IMR-90 (cell line): Measurements from ENCODE around the gene TIE1. TPM values are rescaled to one million over a fixed set of nuclear protein-coding genes. Genes with fewer than 3 reads are reported as not detected.
A peak's percentile ranks its signal among the peaks of the same experiment; 100 is the strongest.

ENCODE experiments used
- ATAC-seq: fragments of 200-7000 bp; cut with Tn5 transposase; 2 replicates; pipeline ENCODE4 v1.9.1; 2020; ENCODE audit warnings: low read depth, mild to moderate bottlenecking, moderate library complexity
- BruUV-seq: library from RNA; stranded (reverse); fragments of 400-500 nt; replicated peaks from 2 replicates; lab custom pipeline; 2021; lab: Mats Ljungman, UMichigan
- CTCF ChIA-PET: fragments of 300-600 bp; formaldehyde crosslinking; extraction: SDS; loops from one replicate; lab custom pipeline; 2021; ENCODE audit warnings: antibody characterized with exemption; lab: Yijun Ruan, JAX
- POLR2A ChIA-PET: fragments of 300-600 bp; sonication (Branson Sonifier 250); formaldehyde crosslinking; loops from one replicate; lab custom pipeline; 2022; ENCODE audit warnings: antibody characterized with exemption; ENCODE audit not compliant: unreplicated experiment; lab: Charles Lee
- DNase-seq: peaks from one replicate; pipeline ENCODE4 v3.0.0; 2013
- H2AFZ ChIP-seq: replicated peaks from 2 replicates; pipeline ENCODE3; 2013; ENCODE audit warnings: low read length, mild to moderate bottlenecking; ENCODE audit not compliant: poor library complexity
- H2AK5ac ChIP-seq: 2 replicates; pipeline ENCODE4 v1.6.1; 2013; ENCODE audit warnings: low read depth, low read length, inconsistent platforms
- H2AK9ac ChIP-seq: replicated peaks from 2 replicates; pipeline ENCODE3; 2013; ENCODE audit warnings: mild to moderate bottlenecking, low read depth, low read length, moderate library complexity; ENCODE audit not compliant: poor library complexity
- H2BK120ac ChIP-seq: 2 replicates; pipeline ENCODE4 v1.6.1; 2013; ENCODE audit warnings: low read depth, low read length, inconsistent platforms
- H2BK15ac ChIP-seq: 3 replicates; pipeline ENCODE4 v1.6.1; 2013; ENCODE audit warnings: low read depth, low read length, inconsistent platforms
- H2BK20ac ChIP-seq: 2 replicates; pipeline ENCODE4 v1.6.1; 2013; ENCODE audit warnings: low read depth, mild to moderate bottlenecking, inconsistent platforms, low read length, moderate library complexity
- H2BK5ac ChIP-seq: 2 replicates; pipeline ENCODE4 v1.6.1; 2013; ENCODE audit warnings: mild to moderate bottlenecking, low read depth, low read length, inconsistent platforms; ENCODE audit not compliant: poor library complexity, severe bottlenecking
- H3K14ac ChIP-seq: replicated peaks from 2 replicates; pipeline ENCODE4 v1.6.1; 2013; ENCODE audit warnings: low read depth, low read length, inconsistent platforms
- H3K18ac ChIP-seq: 2 replicates; pipeline ENCODE4 v1.6.1; 2013; ENCODE audit warnings: low read depth, low read length, control low read depth
- H3K23ac ChIP-seq: 2 replicates; pipeline ENCODE4 v1.6.1; 2013; ENCODE audit warnings: low read depth, low read length, inconsistent platforms
- H3K27ac ChIP-seq: 2 replicates; pipeline ENCODE4 v1.5.1; 2013; ENCODE audit warnings: mild to moderate bottlenecking, control low read depth, low read length; ENCODE audit not compliant: insufficient read depth
- H3K27me3 ChIP-seq: 2 replicates; pipeline ENCODE4 v1.6.1; 2013; ENCODE audit warnings: low read length; ENCODE audit not compliant: control insufficient read depth, insufficient read depth
- H3K36me3 ChIP-seq: 2 replicates; pipeline ENCODE4 v1.6.1; 2013; ENCODE audit warnings: low read length, mixed read lengths; ENCODE audit not compliant: control insufficient read depth, insufficient read depth
- H3K4ac ChIP-seq: 2 replicates; pipeline ENCODE4 v1.6.1; 2013; ENCODE audit warnings: low read depth, low read length, inconsistent platforms
- H3K4me1 ChIP-seq: 2 replicates; pipeline ENCODE4 v1.6.1; 2013; ENCODE audit warnings: low read length, mixed read lengths; ENCODE audit not compliant: control insufficient read depth, insufficient read depth
- H3K4me2 ChIP-seq: 2 replicates; pipeline ENCODE4 v1.6.1; 2013; ENCODE audit warnings: low read depth, mild to moderate bottlenecking, control low read depth, low read length, moderate library complexity
- H3K4me3 ChIP-seq: 2 replicates; pipeline ENCODE4 v1.5.1; 2013; ENCODE audit warnings: low read depth, mild to moderate bottlenecking, control low read depth, low read length, moderate library complexity; ENCODE audit not compliant: insufficient read depth
- H3K56ac ChIP-seq: 2 replicates; pipeline ENCODE4 v1.6.1; 2013; ENCODE audit warnings: low read length, inconsistent platforms; ENCODE audit not compliant: insufficient read depth; ENCODE audit errors: extremely low read depth
- H3K79me1 ChIP-seq, 2 experiments: 2 replicates each; pipeline ENCODE4 v1.6.1; 2013; ENCODE audit warnings: low read length in 2 of 2, inconsistent platforms in 1 of 2, low read depth in 1 of 2
- H3K9ac ChIP-seq: 2 replicates; pipeline ENCODE4 v1.6.1; 2013; ENCODE audit warnings: low read depth, low read length, control low read depth
- H3K9me1 ChIP-seq: 2 replicates; pipeline ENCODE4 v1.6.1; 2013; ENCODE audit warnings: low read length, inconsistent platforms; ENCODE audit not compliant: insufficient read depth
- H3K9me3 ChIP-seq: 2 replicates; pipeline ENCODE4 v1.6.1; 2013; ENCODE audit warnings: low read length; ENCODE audit not compliant: control insufficient read depth, insufficient read depth
- H4K20me1 ChIP-seq: 2 replicates; pipeline ENCODE4 v1.6.1; 2013; ENCODE audit warnings: low read length, inconsistent platforms; ENCODE audit not compliant: insufficient read depth
- H4K5ac ChIP-seq: 2 replicates; pipeline ENCODE4 v1.6.1; 2013; ENCODE audit warnings: mild to moderate bottlenecking, low read depth, low read length, control low read depth
- H4K8ac ChIP-seq, 2 experiments: 2 replicates each; pipeline ENCODE4 v1.6.1; 2013; ENCODE audit warnings: low read depth in 2 of 2, low read length in 2 of 2, control low read depth in 1 of 2, inconsistent platforms in 1 of 2
- H4K91ac ChIP-seq: 2 replicates; pipeline ENCODE4 v1.6.1; 2013; ENCODE audit warnings: low read depth, low read length, inconsistent platforms; ENCODE audit not compliant: insufficient read depth
- NFE2L2 ChIP-seq: fragments of 150-350 bp; IDR thresholded peaks from 2 replicates; pipeline ENCODE4 v1.6.1; 2016; ENCODE audit warnings: low read depth, mild to moderate bottlenecking, low read length
- RFX5 ChIP-seq: IDR thresholded peaks from 2 replicates; pipeline ENCODE4 v1.8.0; 2012; ENCODE audit warnings: low read depth, mild to moderate bottlenecking, low read length, moderate library complexity
- USF2 ChIP-seq: fragments of 150-350 bp; IDR thresholded peaks from 2 replicates; pipeline ENCODE4 v1.6.1; 2017; ENCODE audit warnings: mild to moderate bottlenecking, antibody characterized with exemption, low read length, low read depth
- WGBS, 2 experiments: methylation state at CpG; one replicate each; pipeline versions ENCODE4 v1.1.5 to v1.1.7; 2013; ENCODE audit warnings: missing lambda C conversion rate in 2 of 2; ENCODE audit not compliant: insufficient read length in 1 of 2; ENCODE audit errors: extremely low coverage in 2 of 2; 5-methylcytosine and 5-hydroxymethylcytosine counted together
- dilution Hi-C: fragments of 300-500 bp; cut with HindIII; formaldehyde crosslinking; loops from one replicate; pipeline ENCODE4 v1.14.3; 2018; ENCODE audit warnings: low sequenced_read_pairs; ENCODE audit not compliant: unreplicated experiment
- in situ Hi-C: fragments of 300-500 bp; cut with MboI; formaldehyde crosslinking; loops from 3 replicates; pipeline ENCODE4 v1.14.3; 2019; ENCODE audit warnings: low sequenced_read_pairs, inconsistent platforms, mixed read lengths
- intact Hi-C: fragments of 100-400 bp; cut with micrococcal nuclease; formaldehyde crosslinking; loops from 2 replicates; pipeline ENCODE4 v1.10.0; 2022
- polyA plus RNA-seq, 3 experiments: library from polyadenylated mRNA; depleted of rRNA; stranded (reverse); fragments of >200 nt; gene quantifications; 2 replicates each; pipeline ENCODE4 v1.2.3, GENCODE V29; 2012; ENCODE audit warnings: low replicate concordance in 1 of 3
- total RNA-seq: library from RNA; depleted of rRNA; stranded (reverse); fragments of >200 nt; gene quantifications from 2 replicates; pipeline ENCODE4 v1.2.3, GENCODE V29; 2012

TIE1 gene
- total and polyA plus RNA-seq, 2 of the 4 experiments (the other 2 are of a cell fraction): 2.3 to 7.5 TPM

- Histone ChIP-seq H3K4me1 (peaks cover 12% of the 10 kb centered on the region), H3K4me3 (no peak overlapping the region), H2BK15ac (peak overlapping the region; percentile 71; the same call in 1 of the 3 replicates), H4K8ac (peak overlapping the region in 1 of 2 experiments; percentile 17; a peak in 1 of 4 replicates), H3K14ac (no peak overlapping the region), H3K4ac (peak overlapping the region; percentile 24; the same call in 1 of the 2 replicates), H3K9ac (no peak overlapping the region), H4K91ac (peak overlapping the region; percentile 17; the same call in 1 of the 2 replicates), H3K4me2 (no peak overlapping the region), H4K20me1 (peaks cover 3% of the 10 kb centered on the region; the same call in 1 of the 2 replicates), H3K9me1 (peaks cover 5% of the 10 kb centered on the region), H2AK9ac (peak overlapping the region; percentile 75), H3K36me3 (no peaks in the 10 kb centered on the region), H2AK5ac (peak overlapping the region; percentile 62; the same call in 1 of the 2 replicates), H2BK5ac (no peak overlapping the region), H3K56ac (no peak overlapping the region), H3K27me3 (no peaks in the 10 kb centered on the region), H2BK120ac (no peak overlapping the region), H2AFZ (peak overlapping the region; percentile 25), H3K18ac (no peak overlapping the region), H3K23ac (no peak overlapping the region), H2BK20ac (peak overlapping the region; percentile 36; the same call in 1 of the 2 replicates), H3K9me3 (no peaks in the 10 kb centered on the region), H3K79me1 (peaks cover 0 to 8% of the 10 kb centered on the region in 2 experiments; a peak in 2 of 4 replicates), H3K27ac (no peak overlapping the region), H4K5ac (no peak overlapping the region)
- DNase-seq (peak; percentile 48), ATAC-seq (no peak)
- no TSS peak for BruUV-seq
- dilution Hi-C loops (no loop called here), intact Hi-C loops (no loop called here), in situ Hi-C loops (loop anchor here (10.0 kb wide), 1 partner anchor 120 kb away; no protein-coding TSS in a partner anchor)
- TF ChIP-seq NFE2L2 (no peak), USF2 (no peak), RFX5 (no peak)
- no CpG with 5 or more reads among the region's 2 CpGs for WGBS, 2 experiments
- CTCF ChIA-PET: no interaction called here
- POLR2A ChIA-PET: no interaction called here
These were observed 54.2 kb downstream of the TIE1 start for GRCh38 chr1:43354936-43355335.
